GM19395 (cell line): ENCODE data around the gene VSIG1.
A peak's percentile ranks its signal among the peaks of the same experiment; 100 is the strongest.

Experiments
- ATAC-seq: cut with Tn5 transposase; IDR thresholded peaks from one replicate; pipeline ENCODE4 v1.9.1; 2021; ENCODE audit warnings: mild to moderate bottlenecking, moderate library complexity; ENCODE audit not compliant: unreplicated experiment

VSIG1 gene

GRCh38 chrX:108064001-108064400 is 19.1 kb downstream of the VSIG1 start:
- no peak for ATAC-seq

- no peak for ATAC-seq
Measured at GRCh38 chrX:108064613-108065012, 19.7 kb downstream of the VSIG1 start.

GRCh38 chrX:108068121-108068520 is 23.3 kb downstream of the VSIG1 start:
- ATAC-seq: no peak

GRCh38 chrX:108070891-108071290 is 26.0 kb downstream of the VSIG1 start:
- ATAC-seq: no peak

- ATAC-seq: no peak
Measured at GRCh38 chrX:108071578-108071977, 26.7 kb downstream of the VSIG1 start.

- no peak for ATAC-seq
Measured at GRCh38 chrX:108072746-108073145, 27.9 kb downstream of the VSIG1 start.

- no peak for ATAC-seq
Measured at GRCh38 chrX:108081110-108081509, 36.2 kb downstream of the VSIG1 start.

- ATAC-seq: no peak
Measured at GRCh38 chrX:108087792-108088191, 42.9 kb downstream of the VSIG1 start.

GRCh38 chrX:108088511-108088910 is 43.6 kb downstream of the VSIG1 start:
- ATAC-seq: no peak

GRCh38 chrX:108090491-108091263 is 45.8 kb downstream of the VSIG1 start:
- peak; percentile 3 for ATAC-seq

- ATAC-seq: peak; percentile 96
Measured at GRCh38 chrX:108091264-108091877, 46.5 kb downstream of the VSIG1 start, which contains the start of the genes ATG4A and PSMD10. TSS of gene ATG4A (plus strand) at chrX:108091778. CDS start at chrX:108091827, 49 bp downstream. TSS of gene PSMD10 (minus strand) at chrX:108091542. CDS start at chrX:108091520, 22 bp downstream.

GRCh38 chrX:108091878-108092291 is 47.0 kb downstream of the VSIG1 start:
- ATAC-seq: peak; percentile 52

GRCh38 chrX:108097380-108097779 is 52.5 kb downstream of the VSIG1 start:
- no peak for ATAC-seq

GRCh38 chrX:108105473-108105872 is 60.6 kb downstream of the VSIG1 start:
- ATAC-seq: no peak

GRCh38 chrX:108114541-108114940 is 69.7 kb downstream of the VSIG1 start:
- no peak for ATAC-seq

- ATAC-seq: no peak
Measured at GRCh38 chrX:108117988-108118387, 73.1 kb downstream of the VSIG1 start.

- ATAC-seq: no peak
Measured at GRCh38 chrX:108121291-108121690, 76.4 kb downstream of the VSIG1 start.

GRCh38 chrX:108122748-108123147 is 77.9 kb downstream of the VSIG1 start:
- ATAC-seq: no peak

- no peak for ATAC-seq
Measured at GRCh38 chrX:108123591-108124366, 78.9 kb downstream of the VSIG1 start.

GRCh38 chrX:108126661-108127060 is 81.8 kb downstream of the VSIG1 start:
- no peak for ATAC-seq

GRCh38 chrX:108127152-108127551 is 82.3 kb downstream of the VSIG1 start:
- no peak for ATAC-seq
